ENCODE data around the gene INMT. TPM values are rescaled to one million over a fixed set of nuclear protein-coding genes. Genes with fewer than 3 reads are reported as not detected.

The INMT gene
- total RNA-seq, 1 donor from 2014 or later = 0.89 TPM

DNA sequence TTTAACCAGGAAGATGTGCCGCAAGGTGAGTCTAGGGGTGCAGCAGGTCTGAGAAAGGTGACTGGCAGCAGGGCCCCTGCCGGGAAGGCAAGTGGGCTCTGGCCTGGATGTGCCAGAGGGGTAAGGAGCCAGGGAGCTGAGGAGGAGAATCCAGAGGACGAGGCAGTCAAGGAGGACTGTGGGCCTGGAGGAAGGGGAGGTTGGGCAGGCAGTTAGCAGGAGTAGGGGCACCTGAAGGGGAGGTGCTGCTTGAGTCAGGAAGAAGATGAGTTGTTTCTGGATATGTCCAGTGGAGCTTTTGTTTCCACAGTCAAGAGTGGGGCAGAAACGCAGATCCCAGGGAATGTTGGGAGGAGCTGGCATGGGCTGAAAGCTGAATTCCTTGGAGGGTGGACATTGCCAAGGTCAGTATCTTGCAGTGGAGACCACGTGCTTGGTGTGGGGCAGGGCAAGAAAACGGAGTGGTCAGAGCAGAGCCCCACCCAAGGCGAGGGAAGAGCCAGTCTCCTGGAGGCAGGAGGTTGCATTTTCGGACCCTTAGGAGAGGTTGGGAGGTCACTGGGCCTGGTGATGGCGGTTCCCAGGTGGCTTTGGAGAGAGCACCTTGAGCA is 53.3 kb downstream of the INMT start:
- intact Hi-C loops (cut with micrococcal nuclease) = no loop called here

DNA sequence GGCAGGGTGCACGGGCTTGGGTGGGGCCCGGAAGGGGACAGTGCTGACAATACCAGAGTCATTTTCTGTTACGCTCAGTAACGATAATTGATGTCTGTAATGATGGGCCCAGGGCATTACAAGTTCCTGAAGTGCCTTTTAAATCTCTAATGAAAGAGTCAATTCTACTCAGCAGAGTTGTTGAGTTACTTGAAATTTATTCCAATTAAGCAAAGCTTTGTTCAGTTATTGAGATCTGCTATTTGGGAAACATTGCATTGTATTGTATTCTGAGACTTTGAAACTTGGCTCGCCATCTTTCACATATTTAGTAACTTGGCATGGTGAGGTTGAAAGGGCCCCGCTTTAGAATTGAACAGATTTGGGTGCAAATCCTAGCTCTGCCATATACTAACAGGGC is 54.0 kb downstream of the INMT start:
- intact Hi-C loops (cut with micrococcal nuclease) = no loop called here

Other genes with a start within 250 kb of the INMT start
- gene GGCT, start 247.3 kb upstream of the INMT start, total RNA-seq = 48.9 and 50.1 TPM in 2 replicates
- gene GARS1, start 157.3 kb upstream of the INMT start, total RNA-seq = 151 and 165 TPM in 2 replicates
- gene CRHR2, start 69.7 kb upstream of the INMT start, total RNA-seq = not detected in 2 replicates
- gene MINDY4, start 19.3 kb downstream of the INMT start, total RNA-seq = 1.2 and 1.3 TPM in 2 replicates
- 0.11 TPM in 1 of 2 replicates, not detected in the other for gene AQP1, start 159.7 kb downstream of the INMT start, total RNA-seq
- not detected in 2 replicates for gene GHRHR, start 211.8 kb downstream of the INMT start, total RNA-seq